T1000 (cell line): Measurements from ENCODE around the gene RIMBP3C.
"Not testable (repeated sequence)": the region's sequence is repeated elsewhere in the genome, so short reads cannot be mapped to it uniquely, and the experiment has no call there.

Source experiments
- DNase-seq: peaks from one replicate; lab custom pipeline; 2025; ENCODE audit warnings: mixed read lengths; lab: John Stamatoyannopoulos, UW

RIMBP3C gene

DNA sequence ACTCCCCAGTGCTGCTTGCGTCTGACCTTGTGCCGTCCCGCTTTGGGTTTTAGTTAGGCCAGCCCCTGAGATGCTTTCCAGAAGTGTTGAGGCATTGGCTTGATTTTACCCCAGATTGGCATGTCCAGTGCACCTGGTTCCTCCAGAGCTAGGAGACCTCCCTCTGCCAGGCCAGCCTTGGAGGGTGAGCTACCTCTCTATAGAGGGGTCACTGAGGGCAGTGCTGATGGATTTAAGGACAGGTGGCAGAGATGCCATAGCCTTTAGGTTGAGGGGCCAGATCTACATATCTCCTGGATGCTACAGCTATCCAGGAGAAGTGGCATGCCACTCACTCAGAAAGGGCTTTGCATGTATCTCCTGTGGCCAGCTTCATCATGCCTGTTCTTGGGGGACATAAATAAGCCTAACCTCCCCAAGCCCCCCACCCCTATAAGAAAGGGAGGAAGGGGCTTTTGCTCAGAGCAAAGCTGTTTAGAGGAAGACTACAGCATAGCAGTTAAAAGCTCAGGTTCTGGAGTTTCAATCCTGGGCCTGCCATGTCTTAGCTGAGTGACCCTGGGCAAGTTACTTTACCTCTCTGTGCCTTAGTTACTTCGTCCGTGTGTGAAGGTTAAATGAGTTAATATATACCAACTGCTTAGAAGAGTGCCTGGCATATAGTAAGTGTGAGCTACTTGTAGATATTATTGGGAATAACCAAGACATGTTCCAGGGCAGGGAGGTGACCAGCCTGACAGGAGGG, 22.7 kb upstream of the RIMBP3C start:
- no peak for DNase-seq

DNA sequence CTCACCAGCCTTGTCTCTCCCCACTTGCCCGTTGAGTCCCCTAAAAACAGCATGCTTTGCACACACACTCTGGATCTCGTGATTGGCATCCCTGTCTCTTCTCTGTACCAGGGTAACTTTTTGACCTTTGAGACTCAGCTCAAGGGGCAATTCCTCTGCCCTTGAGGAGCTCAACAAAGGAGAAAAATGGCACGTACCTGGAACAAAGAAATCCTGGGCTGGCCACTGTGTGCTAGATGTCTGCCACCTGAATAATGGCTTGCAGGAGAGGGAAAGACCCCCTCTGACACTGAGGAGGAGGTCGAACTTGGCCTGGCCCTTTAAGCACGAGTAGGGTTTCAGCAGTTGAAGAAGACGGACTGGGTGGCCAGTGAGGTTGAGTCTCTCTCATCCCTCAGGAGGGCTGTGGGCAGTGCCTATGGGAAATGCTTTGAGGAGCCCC, 22.1 kb upstream of the RIMBP3C start:
- DNase-seq, result no peak

DNA sequence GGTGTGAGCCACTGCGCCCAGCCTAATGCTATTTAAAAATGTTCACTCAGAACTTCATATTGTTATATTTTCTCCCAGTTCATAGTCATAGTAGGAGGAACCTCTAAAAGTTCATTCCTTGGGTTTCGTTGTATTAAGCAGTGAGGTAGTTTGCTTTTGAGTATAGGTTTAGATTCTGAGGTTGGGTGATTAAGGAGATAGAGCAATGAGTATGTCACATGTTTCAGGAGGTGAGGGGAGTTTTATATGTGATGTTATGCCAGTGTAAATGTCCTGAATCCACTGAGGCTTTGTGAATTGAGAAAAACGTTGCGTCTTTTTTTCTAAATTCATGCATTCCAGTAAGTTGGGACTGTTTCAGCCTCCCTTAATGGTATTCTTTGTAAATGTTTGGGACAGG, 20.4 kb upstream of the RIMBP3C start:
- no peak for DNase-seq

DNA sequence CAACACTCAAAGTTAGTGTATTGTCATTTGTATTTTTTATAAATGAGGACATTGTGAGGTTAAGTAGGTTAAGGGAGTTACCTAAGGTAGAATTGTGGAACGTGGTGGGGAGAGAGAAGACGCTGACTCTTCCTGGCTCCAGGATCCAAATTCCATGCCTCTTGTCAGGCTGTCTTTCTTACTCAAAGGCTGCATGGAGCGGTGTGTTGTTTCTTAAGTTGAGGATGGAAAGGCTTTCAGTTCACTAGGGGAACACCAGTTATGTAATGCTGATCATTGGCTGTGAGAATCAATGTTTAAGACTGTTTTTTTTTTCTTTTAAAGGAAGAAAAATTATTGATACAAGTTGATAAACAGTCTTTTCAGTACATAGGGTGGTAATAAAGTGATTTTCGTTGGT, 19.1 kb upstream of the RIMBP3C start:
- no peak for DNase-seq

DNA sequence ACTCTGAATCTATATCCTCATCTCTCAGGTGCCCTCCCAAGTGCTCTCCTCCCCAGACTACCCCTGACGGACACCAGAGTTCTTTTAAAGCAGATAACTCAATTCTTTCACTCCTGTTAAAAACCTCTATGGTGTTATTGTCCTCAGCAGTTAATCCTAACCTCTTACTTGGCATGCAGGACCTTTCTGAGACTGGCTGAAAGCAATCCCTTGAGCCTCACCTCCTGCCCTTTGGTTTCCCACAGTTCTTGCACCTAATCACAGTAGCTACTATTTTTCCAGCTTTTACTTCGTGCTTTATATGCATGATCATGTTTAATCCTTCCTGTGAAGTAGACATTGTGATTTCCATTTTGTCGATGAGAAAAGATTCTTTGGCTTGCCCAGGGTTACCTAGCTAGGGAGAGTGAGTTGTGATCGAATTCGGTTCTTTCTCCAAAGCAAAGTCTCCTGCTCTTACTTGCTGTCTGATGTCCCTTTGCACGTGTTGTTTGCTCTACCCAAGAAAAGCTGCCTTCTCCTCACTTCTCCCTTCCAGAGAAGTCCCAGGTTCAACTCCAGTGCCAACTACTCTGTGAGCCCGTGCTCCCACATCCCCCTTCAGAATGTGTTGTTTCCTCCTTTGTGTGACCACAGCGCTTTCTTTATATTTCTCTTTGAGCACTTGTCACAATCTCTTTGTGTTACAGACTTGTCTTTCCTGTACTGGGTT, 18.4 kb upstream of the RIMBP3C start:
- no peak for DNase-seq

DNA sequence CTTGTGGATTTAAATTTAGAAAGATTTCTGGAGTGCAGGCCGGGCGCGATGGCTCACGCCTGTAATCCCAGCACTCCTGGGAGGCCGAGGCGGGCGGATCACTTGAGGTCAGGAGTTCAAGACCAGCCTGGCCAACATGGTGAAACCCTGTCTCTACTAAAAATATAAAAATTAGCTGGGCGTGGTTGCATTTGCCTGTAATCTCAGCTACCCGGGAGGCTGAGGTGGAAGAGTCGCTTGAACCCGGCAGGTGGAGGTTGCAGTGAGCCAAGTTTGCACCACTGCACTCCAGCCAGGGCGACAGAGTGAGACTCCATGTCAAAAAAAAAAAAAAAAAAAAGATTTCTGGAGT, 17.8 kb upstream of the RIMBP3C start:
- not testable (repeated sequence) for DNase-seq

DNA sequence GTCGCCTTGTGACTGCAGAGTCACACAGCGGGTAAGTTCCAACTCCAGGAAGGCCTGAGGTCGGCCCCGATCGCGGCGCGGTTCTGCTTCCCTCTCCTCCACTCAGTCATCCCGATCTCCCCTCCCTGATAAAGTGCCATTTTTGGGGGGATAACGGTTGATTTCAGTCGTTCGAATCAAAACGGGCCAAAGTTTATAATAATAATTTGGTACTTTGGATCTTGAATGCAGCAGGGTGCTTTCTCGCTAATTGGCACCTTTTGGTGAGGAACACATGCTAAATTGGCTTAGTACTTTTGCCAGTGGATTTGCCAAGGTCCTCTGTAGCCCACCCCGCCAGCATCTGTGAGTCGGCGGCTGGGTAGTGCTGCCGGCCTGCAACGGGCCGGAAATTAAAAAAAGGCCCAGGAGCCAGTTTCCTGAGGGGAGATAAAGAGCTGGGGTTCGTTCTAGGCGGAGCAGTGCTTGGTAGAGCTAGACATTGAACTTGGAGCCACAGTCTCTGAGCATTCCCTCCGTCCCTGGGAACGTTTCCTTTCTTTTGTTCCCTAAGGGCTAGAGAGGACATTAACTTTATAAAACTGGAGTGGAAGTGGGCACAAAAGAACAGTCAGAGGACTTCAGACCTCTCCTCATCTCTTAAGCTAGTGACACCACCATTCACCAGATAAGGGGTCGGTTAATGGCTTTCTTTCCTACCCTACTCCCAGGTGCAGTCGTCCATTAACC, 17.2 kb upstream of the RIMBP3C start:
- no peak for DNase-seq

DNA sequence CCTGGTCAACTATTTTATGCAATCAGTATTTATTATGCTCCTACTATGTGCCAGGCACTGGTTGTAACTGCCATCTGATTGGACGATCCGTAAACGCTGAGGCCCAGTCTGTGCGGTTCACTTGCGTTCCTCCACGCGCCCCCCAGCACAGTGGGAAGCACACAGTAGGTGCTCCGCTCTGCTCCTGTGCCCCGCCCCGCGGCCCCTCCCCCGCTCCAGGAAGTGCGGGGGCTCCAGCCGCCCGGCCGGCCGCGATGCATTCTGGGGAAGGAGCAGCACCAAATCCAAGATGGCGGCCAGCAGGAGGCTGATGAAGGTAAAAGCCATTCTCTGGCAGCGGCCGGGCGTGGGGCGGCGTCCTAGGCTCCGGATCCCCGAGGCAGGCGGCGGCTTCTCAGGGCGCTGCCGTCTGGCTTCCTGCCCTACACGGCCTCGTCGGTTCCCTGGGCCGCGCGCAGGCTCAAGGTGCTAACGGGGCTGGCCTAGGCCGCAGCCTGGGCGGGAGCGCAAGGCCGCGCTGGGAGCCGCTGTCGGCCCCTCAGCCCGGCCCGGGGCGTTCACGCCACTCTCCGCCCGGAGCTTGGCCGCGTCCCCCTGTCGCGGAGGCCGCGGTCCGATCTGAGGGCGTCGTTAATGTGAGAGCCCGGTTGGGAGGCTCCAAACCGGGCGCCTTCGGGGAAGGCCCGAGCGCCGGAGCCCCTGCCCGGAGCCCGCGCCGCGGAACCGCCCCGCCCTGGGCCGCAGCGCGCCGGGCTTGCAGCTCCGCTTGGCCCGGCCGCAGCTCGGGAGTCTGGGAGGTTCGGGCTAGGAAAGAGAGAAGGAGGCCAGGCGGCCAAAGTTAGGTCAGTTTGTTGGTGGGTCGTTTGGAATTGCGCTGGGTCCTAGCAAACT, 16.4 kb upstream of the RIMBP3C start, which contains the start of gene UBE2L3:
Gene UBE2L3 (plus strand): TSS at position 259 of the 891 bp plus-strand sequence. CDS start 31 bp downstream, at position 290.
- peak; percentile 39 for DNase-seq

DNA sequence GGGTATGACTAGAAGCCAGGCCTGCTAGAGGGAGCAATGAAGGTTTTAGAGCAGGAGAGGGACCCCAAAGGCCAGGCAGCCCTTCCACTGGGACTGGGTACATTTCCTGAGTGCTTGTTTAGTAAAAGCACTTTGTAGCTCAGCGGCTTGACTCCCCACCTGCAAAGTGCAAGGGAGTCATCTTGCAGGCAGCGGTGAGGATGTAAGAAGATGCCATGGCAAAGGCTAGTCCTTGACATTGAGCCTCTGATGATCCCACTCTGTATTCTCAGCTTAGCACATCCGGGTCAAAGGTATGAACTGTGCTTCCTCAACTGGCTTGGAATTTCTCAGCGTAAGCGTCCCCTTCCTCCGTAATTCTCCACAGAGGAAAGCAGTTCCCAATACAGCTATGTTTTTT, 13.2 kb upstream of the RIMBP3C start:
- DNase-seq, result no peak

DNA sequence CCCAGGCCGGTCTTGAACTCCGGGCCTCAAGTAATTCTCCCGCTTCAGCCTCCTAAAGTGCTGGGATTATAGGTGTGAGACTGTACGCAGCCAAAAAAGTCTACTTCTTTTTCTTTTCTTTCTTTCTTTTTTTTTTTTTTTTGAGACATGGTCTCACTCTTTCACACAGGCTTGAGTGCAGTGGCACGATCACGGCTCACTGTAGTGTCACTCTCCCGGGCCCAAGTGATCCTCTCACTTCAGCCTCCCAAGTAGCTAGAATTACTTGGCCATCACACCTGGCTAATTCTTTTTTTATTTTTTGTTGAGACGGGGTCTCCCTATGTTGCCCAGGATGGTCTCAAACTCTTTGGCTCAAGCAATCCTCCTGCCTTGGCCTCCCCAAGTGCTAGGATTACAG, 12.7 kb upstream of the RIMBP3C start:
- DNase-seq, result no peak

DNA sequence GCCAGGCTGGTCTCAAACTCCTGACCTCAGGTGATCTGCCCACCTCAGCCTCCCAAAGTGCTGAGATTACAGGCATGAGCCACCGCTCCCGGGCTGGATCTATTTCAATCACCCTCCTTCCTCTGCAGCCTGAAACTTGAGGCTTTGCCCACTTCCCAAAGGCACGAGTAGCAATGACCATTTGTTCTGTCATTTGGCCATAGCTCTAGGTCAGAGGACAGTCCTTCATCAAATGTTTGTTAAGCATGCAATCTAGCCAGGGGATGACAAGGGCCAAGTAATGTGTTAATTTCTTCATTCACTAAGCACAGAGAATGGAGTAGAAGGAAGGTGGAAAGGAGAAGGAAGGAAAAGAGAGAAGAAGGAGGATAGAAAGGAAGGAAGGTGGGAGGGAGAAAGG, 9.4 kb upstream of the RIMBP3C start:
- not testable (repeated sequence) for DNase-seq

DNA sequence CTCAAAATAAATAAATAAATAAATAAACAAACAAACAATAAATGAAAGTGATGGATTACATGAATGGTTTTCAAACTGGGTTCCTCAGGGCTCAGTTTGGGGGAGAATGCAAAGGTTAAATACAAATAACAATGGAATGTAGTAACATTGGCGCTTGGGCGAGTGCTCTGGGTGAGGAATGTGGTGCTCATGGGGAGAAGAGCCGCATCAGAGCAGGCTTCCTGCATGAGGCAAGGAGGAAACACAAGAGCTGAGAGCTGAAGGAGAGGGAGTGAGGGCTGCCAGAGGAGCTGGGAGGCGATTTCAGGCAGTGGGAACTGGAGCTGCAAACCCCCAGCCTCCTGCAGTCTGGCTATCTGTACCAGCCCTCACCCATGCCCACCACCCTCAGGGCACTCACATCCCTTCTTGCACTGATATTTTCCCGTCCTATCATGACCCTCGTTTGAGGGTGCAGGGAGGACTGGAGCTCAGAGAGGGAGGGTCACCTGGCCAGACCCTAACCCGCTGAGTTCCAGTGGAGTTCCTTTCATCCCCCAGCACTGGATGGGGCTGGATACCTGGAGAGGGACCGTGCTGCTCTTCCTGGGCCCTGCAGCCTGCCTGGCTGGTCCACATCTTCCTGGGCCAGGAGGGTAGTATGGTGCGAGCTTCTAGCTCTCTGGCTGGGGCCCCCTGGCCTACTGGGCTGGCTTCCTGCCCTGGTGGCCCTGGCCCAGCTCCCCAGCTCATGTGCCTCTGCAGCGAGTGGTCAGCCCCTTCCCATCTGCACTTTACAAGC, 8.3 kb upstream of the RIMBP3C start:
- DNase-seq, result not testable (repeated sequence)

DNA sequence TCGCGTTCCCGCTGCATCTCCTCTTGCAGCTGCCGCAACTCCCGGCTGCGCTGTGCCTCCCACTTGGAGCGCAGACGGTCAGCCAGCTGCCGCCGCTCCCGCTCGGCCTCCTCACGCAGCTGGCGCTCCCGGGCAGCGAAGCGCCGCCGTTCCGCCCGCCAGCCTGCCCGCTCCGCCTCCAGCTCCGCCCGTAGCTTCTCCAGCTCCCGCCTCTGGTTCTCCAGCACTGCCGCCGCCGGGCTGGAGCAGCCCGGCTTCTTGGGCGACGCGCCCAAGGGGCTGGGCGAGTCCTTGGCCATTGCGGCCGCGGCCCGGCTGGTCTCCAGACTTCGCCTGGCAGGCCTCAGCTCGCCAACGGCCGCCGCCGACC, 598 bp downstream of the RIMBP3C start:
- DNase-seq, result not testable (repeated sequence)

DNA sequence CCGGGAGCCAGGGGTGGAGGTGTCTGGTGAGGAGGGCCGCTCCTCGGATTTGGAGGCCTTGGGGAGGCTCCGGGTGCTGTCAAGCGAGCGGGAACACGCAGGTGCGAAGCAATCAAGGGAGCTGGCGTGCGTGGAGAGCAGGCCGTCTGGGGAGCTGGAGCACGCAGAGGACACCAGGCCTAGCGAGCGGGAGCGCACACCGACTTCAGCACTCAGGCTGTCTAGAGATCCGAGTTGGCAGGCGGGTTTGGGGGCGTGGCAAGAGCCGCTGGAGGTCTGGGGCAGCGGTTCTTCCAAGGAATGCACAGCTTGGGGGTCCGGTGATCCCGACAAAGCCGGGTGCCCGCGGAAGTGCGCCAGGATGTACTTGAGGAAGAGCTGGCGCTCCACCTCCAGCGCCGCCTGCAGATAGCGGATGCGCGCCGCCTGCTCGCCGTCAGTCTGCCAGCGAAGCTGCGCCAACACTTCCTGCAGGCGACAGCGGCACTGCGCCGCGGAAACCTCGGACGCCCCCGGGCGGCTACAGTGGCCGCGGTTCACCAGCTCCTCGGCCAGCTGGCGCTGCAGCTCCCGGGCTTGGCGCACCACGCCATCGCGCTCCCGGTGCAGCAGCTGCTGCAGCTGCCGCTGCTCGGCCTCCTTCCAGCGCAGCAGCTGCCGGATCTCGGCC, 1.1 kb downstream of the RIMBP3C start:
- not testable (repeated sequence) for DNase-seq

DNA sequence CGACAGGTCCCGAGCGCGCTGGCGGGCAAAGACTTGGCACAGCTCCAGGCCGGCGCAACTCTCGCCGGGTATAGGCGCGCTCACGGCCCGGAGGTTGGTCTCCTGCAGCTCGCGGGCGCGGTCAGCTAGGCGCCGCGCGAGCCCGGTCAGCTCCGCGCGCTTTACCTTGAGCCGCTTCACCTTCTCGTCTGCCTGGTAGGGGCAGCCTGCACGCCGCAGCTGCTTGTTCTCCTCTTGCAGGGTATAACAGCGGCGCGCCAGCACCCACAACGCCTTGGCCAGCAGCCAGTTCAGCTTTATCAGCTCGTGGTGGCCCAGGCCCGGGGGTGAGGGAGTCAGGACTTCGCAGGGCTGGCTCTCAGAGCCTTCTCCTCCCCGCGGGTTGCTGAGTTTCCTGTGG, 1.7 kb downstream of the RIMBP3C start:
- not testable (repeated sequence) for DNase-seq

DNA sequence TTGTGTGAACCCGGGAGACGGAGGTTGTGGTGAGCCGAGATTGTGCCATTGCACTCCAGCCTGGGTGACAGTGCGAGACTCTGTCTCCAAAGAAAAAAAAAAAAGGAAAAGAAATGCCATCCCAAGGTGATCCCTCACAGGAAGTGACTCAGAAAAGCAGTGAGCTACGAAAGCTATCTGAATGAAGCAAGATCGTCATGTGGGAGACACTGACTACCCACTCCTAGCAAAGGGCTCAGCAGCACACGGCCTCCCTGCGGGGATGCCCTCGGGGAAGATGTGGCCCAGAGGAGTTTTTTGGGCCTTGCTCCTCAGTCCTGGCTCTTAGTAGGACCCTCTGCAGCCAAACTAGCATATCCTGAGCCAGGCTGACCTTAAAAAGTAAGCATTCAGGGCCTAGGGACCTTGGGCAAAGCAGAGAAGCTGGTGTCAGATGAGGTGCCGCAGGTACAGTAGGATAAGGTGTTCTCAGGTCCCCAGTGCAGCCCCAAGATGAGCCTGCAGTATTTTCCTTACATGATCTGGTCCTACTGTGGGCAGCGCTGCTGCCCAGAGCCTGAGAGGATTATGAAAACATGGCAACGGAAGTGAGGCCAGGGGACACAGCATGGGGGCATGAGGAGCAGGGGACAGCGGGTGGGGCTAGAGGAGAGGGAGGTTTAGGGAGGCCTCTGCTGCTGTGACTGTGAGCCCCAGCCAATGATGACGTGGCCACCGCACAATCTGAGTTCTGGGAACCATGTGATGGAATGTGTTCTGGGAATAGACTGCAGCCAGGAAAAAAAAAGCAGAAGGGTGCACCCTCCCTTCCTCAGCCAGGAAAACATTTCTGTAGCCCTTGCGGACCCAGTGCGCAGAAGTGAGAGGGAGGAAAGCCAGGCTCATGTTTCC, 6.6 kb downstream of the RIMBP3C start:
- DNase-seq, result not testable (repeated sequence)

DNA sequence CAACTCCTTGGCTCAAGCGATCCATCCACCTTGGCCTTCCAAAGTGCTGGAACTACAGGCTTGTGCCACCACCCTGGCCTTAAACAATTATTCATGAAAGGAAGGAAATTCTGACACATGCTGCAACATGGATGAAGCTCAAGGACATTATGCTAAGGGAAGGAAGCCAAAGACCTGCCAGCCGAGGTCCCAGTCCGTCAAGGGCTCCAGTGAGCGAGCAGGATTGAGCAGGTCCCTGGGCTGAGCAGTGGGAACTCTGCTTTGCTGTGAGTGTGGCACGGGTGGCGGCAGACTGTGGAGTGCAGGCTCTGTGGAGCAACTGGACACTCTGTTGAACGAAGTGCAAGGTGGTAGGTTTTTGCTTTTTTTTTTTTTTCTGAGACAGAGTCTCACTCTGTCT, 11.4 kb downstream of the RIMBP3C start:
- not testable (repeated sequence) for DNase-seq

DNA sequence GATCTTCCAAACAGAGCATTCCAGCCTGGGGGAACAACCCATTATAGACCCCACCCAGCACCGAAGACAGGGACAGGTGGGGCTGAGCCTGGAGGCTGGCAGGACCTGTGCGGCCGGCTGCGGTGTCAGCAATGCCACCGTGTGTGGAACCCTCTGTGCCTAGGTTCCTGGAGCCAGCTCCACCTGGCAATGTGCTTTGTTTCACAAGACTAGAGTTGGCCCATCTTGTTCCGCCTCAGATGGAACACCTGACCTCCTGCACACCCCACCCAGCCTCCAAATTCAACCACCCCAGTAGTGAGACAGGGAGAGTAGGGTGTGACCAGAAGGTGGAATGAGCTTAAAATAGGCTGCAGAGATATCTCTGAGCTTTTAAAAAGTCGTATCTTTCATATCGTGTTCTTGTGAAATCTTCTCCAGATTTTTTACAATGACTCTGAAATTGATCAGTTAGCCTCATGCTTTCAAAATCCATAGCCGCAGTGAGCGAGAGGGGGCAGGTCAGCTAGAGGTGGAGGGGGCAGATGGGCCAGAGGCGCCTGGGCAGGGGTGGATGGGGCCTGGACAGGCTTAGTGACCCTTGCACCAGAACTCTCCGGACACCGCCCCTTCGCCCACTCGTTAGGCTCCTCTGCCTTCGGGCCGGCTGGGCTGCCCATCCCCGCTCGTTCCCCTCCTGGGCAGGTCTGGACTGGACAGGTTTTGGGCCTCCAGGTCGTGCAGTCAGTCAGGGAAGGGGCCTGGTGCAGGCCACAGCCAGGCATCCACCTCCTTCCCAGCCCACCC, 18.2 kb downstream of the RIMBP3C start:
- DNase-seq, result not testable (repeated sequence)

DNA sequence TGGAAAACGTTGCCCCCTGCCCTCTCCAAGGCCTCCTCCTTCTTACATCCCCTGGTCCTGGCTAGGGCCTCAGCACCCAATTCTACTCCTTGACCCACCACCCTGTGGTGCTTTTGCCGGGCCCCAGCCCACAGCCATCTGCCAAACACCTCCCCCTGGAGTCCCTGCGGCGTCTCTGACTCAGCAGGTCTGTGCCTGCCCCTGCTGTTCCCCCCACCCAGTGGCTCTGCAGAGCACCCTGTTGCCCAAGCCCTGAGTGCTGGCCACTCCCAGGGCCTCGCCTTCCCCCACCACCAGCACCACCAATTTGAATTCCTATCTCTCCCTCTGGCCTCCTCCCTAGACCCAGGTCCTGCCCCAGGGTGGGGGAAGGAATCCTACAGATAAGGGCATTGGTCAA, 19.7 kb downstream of the RIMBP3C start:
- not testable (repeated sequence) for DNase-seq
